Pulmonary artery endothelial cell (primary cell): ENCODE data around the gene PAQR9. TPM values are rescaled to one million over a fixed set of nuclear protein-coding genes. Genes with fewer than 3 reads are reported as not detected.
A peak's percentile ranks its signal among the peaks of the same experiment; 100 is the strongest.
"Not testable (repeated sequence)": the region's sequence is repeated elsewhere in the genome, so short reads cannot be mapped to it uniquely, and the experiment has no call there.

ENCODE experiments used
- DNase-seq: peaks from one replicate; pipeline ENCODE4 v3.0.0-alpha.2; 2011; ENCODE audit warnings: low read depth, low spot score
- total RNA-seq: library from RNA; depleted of rRNA; stranded (reverse); fragments of >200 nt; gene quantifications from 2 replicates; pipeline ENCODE4 v1.2.3, GENCODE V29; 2014

Gene PAQR9, protein sequence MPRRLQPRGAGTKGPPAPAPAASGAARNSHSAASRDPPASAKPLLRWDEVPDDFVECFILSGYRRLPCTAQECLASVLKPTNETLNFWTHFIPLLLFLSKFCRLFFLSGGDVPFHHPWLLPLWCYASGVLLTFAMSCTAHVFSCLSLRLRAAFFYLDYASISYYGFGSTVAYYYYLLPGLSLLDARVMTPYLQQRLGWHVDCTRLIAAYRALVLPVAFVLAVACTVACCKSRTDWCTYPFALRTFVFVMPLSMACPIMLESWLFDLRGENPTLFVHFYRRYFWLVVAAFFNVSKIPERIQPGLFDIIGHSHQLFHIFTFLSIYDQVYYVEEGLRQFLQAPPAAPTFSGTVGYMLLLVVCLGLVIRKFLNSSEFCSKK
- not detected in 2 replicates for total RNA-seq

DNA sequence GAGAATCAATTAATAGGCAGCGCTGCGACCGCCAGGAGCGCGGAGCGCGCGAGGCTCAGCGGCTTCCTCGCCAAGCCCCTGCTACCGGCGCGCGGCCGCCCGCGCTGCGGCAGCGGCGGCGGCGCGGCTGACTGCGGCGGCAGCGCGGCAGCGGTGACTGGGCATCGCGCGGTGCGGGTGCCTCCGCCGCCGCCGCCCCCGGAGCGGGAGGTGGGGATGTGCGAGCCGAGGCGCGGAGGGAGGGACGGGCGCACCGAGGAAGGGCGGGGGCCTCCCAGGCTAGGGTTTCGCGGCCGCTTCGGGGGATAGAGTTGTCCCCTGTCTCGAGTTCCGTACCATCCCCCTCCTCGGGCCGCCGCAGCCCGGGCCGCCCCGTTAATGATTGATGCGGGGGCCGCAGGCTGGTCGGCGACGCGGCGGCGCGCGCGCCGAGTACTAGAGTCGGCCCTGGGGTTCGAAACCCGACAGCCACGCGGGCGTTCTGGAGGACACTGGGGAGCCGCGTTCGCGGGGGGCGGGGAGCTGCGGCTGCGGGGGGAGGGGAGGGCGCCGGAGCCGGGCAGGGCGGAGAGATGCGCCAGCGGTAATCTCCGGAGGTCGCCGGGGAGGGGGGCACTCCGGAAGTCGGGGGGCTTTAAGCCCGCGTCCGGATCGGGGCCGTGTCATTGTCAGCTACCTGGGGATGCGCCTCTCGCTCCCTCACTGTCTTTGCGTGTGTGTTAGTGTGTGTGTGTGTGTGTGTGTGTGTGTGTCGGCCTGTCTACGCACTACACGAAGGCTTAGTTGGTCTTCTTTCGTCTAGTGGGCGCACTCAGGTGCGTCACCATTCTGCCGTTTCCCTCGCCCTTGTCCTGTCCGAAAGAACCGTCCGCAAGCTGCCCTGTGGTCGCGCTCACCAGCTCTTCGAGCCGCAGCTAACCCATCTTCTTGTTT lies at the start of gene PAQR9:
Gene PAQR9 (minus strand): TSS at position 159 of the 933 bp plus-strand sequence. CDS start 338 bp downstream, outside the sequence.
- no peak for DNase-seq

- DNase-seq = no peak
Measured at GRCh38 chr3:143011705-143012104, 48.2 kb upstream of the PAQR9 start.

- no peak for DNase-seq
Measured at GRCh38 chr3:143010024-143010423, 46.5 kb upstream of the PAQR9 start.

GRCh38 chr3:143004823-143005222 lies 41.3 kb upstream of the PAQR9 start:
- no peak for DNase-seq

DNA sequence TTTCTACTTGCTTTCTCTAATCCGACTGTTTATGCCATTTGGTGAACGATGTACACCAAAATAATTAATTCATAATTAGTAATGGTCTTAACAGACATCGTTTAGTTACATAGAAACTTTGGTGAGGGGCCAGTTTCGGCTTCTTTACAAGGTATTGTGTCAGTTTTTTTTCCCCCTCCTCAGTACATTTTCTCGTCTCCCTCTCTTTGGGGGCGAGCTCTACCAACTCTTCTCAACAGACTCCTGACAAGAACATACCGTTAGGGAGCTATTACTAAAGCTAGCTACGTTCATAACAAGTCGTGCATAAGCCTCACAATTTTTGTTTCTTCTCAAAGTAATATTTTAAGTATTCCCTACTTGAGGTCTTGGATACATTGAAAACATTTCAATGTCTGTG lies 39.3 kb upstream of the PAQR9 start:
- no peak for DNase-seq

GRCh38 chr3:143002083-143002712 lies 38.7 kb upstream of the PAQR9 start:
- DNase-seq = no peak

DNA sequence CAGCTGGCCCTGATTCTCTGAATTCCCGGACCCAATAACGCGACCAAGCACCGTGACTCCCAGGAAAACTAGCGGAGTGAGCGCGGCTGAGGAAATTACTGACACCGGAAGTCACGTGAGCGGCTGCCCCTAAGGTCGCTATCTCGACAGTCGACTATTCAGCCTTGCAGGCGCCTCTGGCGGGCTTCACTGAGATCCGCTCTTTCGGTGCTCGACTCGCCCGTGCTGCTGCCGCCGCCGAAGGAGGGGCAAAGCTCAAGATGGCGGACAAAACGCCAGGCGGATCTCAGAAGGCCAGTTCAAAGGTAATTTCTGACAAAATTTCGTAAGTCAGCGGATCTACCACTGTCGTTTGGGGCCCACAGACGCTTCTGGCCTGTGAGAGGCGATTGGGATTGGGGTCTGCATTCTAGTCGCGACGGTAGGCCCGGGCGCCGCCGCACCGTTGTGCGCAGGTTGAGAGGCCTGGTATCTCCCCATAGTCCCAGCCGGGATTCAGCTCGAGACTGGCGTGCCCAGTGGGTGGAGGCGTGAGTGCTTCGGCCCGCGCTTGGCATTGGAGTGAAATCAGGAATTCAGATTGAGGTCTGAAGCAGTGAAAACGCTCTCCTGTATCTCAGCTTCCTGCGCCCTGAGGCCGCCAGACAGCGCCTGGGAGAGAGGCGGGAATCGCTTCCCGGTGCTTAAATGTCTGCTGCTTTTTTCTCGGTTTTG lies 38.1 kb upstream of the PAQR9 start, which contains the start of gene U2SURP:
Gene U2SURP (plus strand): TSS at position 202 of the 714 bp plus-strand sequence. CDS start 59 bp downstream, at position 261.
- peak; percentile 92 for DNase-seq

- DNase-seq = peak; percentile 62
Measured at GRCh38 chr3:143001034-143001368, 37.5 kb upstream of the PAQR9 start.

- no peak for DNase-seq
Measured at GRCh38 chr3:143000528-143000927, 37.1 kb upstream of the PAQR9 start.

DNA sequence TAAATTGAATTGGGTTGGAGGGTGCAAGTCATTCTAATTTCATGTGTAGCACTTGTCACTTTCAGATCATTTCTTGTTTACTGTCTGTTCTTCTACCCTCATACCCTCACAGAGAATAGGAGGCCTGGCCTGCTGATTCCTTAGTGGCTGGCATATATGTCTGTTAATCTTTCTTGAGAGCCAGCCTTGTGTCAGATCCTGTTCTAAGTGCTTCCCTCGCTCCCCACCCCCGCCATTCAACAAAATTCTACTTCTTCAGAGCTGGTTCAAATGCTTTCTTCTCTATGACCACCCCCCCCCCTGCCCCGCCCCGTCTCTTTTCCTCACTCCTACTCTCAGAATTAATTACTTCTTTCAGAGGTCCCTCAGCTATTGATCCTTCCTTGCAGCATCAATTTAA lies 36.4 kb upstream of the PAQR9 start:
- DNase-seq = no peak

GRCh38 chr3:142998439-142998838 lies 35.0 kb upstream of the PAQR9 start:
- no peak for DNase-seq

DNA sequence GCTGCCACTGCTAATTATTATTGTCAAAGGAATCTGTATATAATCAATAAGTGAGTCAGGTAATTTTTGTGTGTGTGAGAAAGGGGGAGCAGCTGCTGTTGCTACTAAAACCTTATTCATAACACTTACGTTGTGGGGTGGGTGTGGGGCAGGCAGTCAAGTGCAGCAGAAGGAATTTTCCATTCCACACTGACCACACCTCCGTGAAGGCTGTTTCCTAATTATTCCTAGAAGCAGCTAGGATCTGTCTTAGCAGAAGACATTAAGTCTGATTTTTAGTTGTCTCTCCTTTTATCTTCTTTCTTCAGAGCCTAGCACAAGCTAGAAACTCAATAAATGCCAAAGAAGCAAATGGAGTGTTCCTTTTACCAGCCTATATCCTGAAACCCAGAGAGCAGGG lies 33.9 kb upstream of the PAQR9 start:
- DNase-seq = no peak

GRCh38 chr3:142993958-142994442 lies 30.5 kb upstream of the PAQR9 start:
- DNase-seq = peak; percentile 46

GRCh38 chr3:142992323-142992722 lies 28.8 kb upstream of the PAQR9 start:
- no peak for DNase-seq

- no peak for DNase-seq
Measured at GRCh38 chr3:142990721-142991120, 27.2 kb upstream of the PAQR9 start.

DNA sequence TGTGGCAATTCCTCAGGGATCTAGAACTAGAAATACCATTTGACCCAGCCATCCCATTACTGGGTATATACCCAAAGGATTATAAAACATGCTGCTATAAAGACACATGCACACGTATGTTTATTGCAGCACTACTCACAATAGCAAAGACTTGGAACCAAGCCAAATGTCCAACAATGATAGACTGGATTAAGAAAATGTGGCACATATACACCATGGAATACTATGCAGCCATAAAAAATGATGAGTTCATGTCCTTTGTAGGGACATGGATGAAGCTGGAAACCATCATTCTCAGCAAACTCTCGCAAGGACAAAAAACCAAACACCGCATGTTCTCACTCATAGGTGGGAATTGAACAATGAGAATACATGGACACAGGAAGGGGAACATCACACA lies 25.4 kb upstream of the PAQR9 start:
- DNase-seq = not testable (repeated sequence)

DNA sequence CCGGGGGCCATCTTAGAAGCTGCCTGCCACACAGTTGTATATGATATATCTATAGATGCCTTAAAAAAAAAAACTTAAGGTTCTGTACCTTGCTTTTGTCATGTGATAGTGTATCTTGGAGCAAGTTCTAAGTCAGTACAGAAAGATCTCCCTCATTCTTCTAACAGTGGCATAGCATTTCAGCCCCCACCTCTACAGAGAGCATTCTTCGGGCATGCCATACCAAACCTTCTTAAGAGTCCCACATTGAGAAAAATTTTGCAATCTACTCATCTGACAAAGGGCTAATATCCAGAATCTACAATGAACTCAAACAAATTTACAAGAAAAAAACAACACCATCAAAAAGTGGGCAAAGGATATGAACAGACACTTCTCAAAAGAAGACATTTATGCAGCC lies 24.7 kb upstream of the PAQR9 start:
- DNase-seq = not testable (repeated sequence)

- DNase-seq = no peak
Measured at GRCh38 chr3:142987707-142988106, 24.2 kb upstream of the PAQR9 start.

DNA sequence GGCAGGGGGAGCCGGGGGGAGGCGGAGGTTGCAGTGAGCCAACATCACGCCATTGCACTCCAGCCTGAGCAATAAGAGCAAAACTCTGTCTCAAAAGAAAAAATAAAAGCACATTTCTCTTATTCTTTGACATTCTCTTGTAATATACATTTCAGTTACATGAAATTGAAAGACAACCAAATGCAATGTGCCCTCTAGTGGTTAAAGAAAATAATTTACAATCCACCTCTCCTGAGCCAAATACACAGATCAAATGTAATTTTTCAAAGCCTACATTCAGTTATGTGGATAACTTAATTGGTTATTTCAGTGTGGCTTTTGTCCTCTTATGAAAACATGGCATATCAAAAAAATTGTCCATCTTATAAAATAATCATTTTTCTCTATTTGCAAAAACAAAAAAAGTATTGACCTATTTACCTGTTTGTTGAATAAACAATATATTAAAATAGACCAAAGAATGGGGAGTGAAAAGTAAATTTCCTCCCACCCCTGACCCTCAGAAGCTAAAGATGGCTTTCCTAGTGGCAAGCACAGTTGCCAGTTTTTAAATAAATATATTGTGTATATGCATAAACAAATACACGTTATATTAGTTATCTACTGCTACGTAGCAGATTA lies 23.7 kb upstream of the PAQR9 start:
- no peak for DNase-seq

DNA sequence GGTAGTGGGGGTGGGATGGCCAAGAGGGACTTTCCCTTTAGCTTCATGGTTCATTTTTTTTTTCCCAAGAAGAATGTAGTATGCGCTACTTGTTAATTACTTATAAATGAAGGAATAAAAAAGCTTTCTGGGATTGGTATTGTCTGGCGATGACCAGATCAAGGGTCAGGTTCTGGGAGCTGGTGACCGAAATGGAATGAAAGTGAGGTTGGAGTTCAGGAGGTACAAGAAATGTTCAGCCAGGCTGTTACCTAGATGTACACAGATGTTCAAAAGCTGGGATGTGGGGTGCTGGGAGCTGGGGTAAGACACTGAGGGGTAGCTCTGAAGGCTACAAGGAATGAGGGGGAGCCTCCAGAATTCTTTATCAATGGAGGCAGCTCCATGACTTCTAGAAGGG lies 20.8 kb upstream of the PAQR9 start:
- no peak for DNase-seq

DNA sequence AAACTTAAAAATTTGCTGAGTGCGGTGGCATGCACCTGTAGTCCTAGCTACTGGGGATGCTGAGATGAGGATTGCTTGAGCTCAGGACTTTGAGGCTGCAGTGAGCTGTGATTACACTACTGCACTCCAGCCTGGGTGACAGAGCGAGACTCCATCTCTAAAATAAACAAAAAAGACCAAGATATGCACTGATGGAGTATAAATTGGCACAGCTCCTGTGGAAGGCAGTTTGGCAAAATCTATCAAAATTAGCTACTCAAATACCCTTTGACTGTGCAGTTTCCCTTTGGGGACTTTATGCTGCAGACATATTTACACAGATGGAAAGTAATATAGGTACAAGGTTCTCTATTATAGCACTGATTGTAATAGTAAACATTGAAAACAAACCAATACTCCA lies 19.8 kb upstream of the PAQR9 start:
- no peak for DNase-seq
